GM18867 (cell line): ENCODE results near the gene LCAT.
"Not testable (repeated sequence)": the region's sequence is repeated elsewhere in the genome, so short reads cannot be mapped to it uniquely, and the experiment has no call there.

Source experiments
- ATAC-seq: cut with Tn5 transposase; IDR thresholded peaks from one replicate; pipeline ENCODE4 v1.9.1; 2021; ENCODE audit warnings: mild to moderate bottlenecking, moderate library complexity; ENCODE audit not compliant: unreplicated experiment

The LCAT gene

GRCh38 chr16:67915831-67916723, 27.8 kb downstream of the LCAT start:
- ATAC-seq: no peak

GRCh38 chr16:67915496-67915769, 28.5 kb downstream of the LCAT start:
- not testable (repeated sequence) for ATAC-seq

- no peak for ATAC-seq
These were observed 29.0 kb downstream of the LCAT start for GRCh38 chr16:67914758-67915495.

- no peak for ATAC-seq
These were observed 33.8 kb downstream of the LCAT start for GRCh38 chr16:67910158-67910557.

GRCh38 chr16:67909056-67909742, 34.7 kb downstream of the LCAT start:
- no peak for ATAC-seq

GRCh38 chr16:67907397-67908180, 36.3 kb downstream of the LCAT start:
- ATAC-seq: no peak

GRCh38 chr16:67902831-67903230, 41.1 kb downstream of the LCAT start:
- ATAC-seq: no peak

- no peak for ATAC-seq
These were observed 42.2 kb downstream of the LCAT start for GRCh38 chr16:67901734-67902133.

- no peak for ATAC-seq
These were observed 46.7 kb downstream of the LCAT start for GRCh38 chr16:67897231-67897630.

- no peak for ATAC-seq
These were observed 50.0 kb downstream of the LCAT start for GRCh38 chr16:67893743-67894399.

- peak; percentile 81 for ATAC-seq
These were observed 50.8 kb downstream of the LCAT start, which contains the start of gene PSKH1 for GRCh38 chr16:67892899-67893742. PSKH1 (plus strand) TSS chr16:67893254; CDS start chr16:67908750, 15,496 bp downstream.

GRCh38 chr16:67892375-67892774, 51.5 kb downstream of the LCAT start:
- no peak for ATAC-seq
